ENCODE results near the gene PROSER3.

- TF ChIP-seq CTCF (IDR thresholded peaks at IDR 0.05) (no peak), POLR2A (IDR thresholded peaks at IDR 0.05) (no peak)
Observed at GRCh38 chr19:35733180-35734125, 24.5 kb upstream of the PROSER3 start.

Measured in body of pancreas (tissue), 4 donors.